HG03045 (cell line): ENCODE measurements around the gene C2orf76.
"Not testable (repeated sequence)": the region's sequence is repeated elsewhere in the genome, so short reads cannot be mapped to it uniquely, and the experiment has no call there.

ENCODE experiments used
- ATAC-seq: cut with Tn5 transposase; IDR thresholded peaks from one replicate; pipeline ENCODE4 v1.9.1; 2021; ENCODE audit warnings: mild to moderate bottlenecking, moderate library complexity; ENCODE audit not compliant: unreplicated experiment

C2orf76 gene

DNA sequence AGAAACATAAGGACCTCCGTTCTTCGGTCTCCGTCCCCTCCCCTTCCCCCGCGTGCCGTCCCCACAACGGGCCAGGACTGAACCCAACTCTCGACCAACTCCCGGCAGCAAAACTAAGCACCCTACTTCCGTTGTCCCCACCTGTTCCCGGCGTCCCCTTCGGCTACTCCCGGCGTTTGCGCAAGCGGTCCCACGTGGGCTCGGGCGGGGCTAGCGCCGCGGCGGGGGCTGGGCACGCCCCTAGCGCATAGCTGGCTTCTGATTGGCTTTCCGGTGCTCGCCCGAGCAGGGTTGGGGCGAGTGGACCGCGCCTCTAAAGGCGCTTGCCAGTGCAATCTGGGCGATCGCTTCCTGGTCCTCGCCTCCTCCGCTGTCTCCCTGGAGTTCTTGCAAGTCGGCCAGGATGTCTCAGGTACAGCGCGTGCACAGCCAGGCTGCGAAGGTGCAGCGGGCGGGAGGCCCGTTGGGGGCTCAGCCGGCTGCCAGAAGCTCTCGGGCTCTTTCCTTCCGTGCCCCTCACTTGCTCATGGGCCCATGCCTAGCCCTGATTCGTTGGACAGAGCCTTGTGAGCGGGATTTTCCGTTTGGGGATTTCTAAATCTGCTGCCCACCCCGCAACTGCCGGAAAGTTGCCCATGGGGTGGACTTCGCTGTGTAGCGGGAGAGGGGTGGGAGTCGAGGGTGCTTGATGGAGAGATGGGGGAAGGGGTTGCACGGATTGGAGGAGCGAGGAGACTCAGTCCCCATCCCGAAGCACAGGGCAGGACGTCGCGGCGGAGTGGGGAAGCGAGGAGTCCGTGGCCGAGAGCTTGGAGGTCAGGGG is at the start of gene C2orf76, which contains the start of gene DBI:
Gene C2orf76 (minus strand): TSS at position 186 of the 823 bp plus-strand sequence. CDS start 26,875 bp downstream, outside the sequence.
Gene DBI (plus strand): TSS at position 329 of the 823 bp plus-strand sequence. CDS start 75 bp downstream, at position 404.
- peak; percentile 98 for ATAC-seq

DNA sequence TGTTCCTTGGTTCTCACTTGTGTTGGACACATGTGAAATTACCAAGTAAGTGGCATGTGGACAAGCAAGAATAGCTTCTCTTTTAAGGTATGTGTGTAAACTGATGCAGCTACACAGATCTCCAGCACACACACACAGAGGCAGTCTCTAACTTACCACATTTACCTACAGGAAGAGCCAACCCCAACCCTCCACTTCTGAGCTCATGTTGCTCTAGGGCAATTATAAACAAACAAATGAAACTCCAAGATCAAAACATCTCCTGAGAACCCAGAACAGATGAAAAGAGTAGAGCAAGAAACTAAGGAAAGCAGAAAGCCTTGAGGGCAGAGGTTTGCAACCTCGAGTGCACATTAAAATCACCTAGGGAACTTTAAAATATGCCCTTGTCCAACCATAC is 49.0 kb upstream of the C2orf76 start:
- no peak for ATAC-seq

DNA sequence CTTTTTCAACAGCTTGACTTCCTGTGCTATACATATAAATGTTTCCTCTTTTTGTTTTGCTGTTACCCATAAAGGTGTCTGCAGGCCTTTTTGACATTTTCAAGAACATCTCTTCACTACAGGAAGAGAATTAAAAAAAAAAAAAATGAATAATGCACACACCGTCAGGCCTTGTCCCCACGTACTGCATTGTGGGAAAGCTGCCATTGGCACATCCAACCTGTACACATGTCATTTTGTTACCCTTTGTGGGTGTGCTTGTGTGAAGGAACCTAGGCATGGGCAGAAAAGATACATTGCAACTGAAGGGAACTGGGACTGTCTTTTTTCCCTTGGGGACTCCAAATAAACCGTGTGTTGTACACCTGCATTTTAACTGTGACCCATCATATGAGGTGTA is 48.3 kb upstream of the C2orf76 start:
- ATAC-seq = no peak

DNA sequence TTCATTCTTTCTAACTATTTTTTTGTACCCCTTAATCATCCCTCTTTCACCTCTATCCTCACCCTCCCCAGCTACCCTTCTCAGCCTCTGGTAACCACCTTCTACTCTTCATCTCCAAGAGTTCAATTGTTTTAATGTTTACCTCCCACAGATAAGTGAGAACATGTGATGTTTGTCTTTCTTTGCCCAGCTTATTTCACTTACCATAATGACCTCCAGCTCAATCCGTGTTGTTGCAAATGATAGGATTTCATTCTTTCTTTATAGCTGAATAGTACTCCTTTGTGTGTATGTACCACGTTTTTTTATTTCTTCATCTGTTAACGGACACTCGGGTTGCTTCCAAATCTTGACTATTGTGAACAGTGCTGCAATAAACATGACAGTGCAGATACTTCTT is 42.9 kb upstream of the C2orf76 start:
- no peak for ATAC-seq

DNA sequence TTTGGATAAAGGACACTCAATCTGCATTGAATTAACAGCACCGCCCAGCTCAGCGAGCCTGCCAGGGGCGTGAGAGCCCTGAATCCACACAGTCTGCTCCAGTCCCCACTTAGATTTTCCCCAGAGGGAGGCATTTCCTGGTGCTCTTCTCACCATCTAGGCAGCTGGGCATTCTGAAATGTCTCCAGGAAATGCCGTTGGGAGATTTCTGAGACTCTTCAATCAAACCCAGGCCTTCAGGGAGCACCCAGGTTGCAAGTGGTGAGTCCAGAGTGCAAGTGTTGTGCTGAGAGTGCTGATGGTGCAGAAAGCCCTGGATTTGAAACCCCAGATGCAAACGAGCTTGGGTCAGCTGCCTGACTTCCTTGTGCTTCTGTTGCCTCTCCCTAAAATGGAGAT is 41.6 kb upstream of the C2orf76 start:
- no peak for ATAC-seq

DNA sequence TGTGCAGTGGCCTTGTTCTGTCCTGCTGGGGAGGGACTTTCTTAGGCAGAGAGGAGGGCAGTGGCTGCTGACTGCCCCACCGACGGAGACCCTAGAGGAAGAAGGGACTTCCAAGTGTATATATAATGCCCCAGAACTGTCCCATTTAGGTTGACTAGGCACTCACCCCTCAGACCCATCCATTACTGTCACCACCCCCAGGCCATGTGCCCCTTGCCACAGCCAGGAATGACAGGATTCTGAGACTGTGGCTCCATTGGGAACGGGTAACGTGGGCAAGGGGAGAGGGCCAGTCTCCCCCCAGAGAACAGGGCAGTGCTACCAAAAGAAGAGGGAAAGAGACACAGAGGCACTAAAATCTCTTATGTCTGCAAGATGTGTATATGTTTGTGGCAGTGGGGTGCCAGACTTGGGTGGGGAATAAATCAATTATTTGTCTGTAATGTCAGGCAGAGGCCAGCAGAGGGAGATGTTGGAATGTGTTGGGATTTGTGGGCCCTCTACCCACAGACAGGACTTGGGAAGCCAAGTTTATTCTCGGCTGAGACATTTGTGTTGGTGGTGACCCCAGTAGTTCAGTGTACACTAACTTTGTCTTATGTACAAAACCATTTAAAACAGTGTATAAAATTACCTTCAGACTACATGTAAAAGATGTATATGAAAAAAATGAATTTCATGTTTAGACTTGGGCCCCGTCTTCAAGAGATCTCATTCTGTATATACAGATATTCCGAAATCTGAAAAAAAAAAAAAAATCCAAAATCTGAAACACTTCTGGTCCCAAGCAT is 41.0 kb upstream of the C2orf76 start:
- no peak for ATAC-seq

DNA sequence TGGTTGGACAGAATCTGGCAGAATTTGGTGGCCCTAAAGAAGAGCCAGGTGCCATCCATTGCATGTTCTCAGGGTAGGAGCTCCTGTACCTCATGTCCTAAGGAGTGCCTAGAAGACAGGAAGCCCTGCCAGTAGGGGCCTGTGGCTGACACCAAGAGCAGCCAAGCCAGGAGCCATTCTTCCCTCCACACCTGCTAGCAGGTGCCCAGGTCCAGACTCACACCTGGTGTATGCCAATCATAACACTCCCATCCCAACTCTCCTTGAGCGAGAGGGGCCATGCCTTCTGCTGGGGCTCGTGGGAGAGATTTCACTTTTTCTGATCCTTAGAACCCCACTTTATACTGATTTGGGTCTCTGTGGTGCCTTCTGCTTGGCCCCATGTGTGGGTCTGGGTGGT is 38.5 kb upstream of the C2orf76 start:
- no peak for ATAC-seq

DNA sequence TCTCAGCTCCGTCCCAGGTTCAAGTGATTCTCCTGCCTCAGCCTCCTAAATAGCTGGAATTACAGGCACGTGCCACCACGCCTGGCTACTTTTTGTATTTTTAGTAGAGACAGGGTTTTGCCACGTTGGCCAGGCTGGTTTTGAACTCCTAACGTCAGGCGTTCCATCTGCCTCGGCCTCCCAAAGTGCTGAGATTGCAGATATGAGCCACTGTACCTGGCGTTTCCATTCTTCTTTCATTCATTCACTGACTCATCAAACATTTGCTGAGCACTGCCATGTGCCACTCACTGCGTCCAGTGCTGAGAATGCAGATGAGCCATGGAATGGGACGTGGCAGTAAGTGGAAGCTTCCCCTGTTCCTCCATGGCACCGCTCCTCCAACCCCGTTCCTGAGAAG is 37.0 kb upstream of the C2orf76 start:
- not testable (repeated sequence) for ATAC-seq

DNA sequence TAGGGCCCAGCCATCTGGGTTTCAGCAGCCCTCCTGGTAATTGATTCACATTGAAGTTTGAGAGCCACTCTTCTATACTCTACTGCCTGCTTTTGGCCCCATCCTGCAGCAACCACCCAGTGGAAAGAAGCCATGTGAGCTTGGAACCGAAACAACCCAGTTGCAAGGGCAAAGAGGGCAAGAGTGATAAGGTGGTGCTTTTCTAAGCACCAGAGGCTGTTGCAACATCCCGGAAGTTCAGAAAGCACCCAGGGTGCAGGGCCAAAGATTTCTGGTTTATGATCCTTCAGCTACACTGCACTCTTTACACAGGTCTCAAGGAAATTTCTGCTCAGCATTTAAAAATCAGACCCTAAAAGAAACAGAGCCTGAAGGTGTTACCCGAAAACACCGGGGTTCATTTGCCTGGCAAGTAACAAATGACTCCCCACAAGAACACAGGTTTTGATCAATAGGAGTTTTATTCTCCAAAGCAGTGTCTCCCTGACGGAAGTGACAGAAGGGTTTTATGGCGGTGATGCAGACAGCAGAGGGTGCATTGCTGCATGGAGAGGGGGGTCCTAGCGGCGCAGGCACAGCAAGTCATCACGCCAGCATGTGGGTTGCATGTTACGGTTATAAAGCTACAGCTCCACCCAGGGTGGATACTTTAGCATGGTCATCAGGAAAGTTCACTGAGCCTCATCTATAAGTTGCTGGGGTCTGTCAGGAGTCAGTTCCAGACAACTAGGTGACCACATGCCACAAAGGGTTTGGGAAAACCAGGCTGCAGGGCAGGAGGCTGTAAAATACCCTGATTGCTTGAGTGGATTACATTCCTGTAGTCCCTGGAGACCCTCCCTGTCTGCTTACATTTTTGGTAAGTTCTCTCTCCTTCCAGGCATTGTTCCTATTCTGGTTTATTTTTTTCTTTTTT is 36.3 kb upstream of the C2orf76 start:
- no peak for ATAC-seq

DNA sequence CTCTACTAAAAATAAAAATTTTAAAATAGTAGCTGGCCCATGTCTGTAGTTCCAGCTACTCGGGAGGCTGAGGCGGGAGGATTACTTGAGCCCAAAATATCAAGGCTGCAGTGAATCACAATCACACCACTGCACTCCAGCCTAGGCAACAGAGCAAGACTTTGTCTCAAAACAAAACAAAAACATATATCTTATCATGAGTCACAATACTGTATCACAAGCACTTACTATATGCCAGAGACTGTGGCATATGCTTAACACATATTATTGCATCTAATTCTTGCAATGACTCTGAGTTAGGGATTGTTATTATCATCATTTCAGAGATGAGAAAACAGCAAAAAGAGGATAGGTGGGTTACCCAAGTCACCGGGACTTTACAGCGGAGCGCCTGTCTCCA is 35.5 kb upstream of the C2orf76 start:
- no peak for ATAC-seq

DNA sequence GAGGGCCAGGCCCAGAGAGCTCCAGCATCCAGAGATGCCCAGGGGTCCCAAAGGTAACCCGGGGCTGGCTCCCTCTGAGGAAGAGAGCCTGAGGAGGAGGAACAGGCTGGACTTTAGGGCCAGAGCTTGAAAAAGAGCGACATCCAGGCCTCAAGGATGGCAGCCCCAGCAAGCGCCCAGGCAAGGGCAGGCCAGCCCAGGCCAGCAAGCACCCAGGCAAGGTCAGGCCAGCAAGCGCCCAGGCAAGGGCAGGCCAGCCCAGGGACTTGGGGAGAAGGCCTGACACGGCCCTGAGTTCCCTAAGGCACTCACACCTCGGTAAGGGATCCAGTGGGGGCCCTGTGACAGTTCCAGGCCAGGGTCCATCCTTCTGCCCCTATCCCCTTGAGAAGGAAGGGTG is 30.6 kb upstream of the C2orf76 start:
- ATAC-seq = no peak

DNA sequence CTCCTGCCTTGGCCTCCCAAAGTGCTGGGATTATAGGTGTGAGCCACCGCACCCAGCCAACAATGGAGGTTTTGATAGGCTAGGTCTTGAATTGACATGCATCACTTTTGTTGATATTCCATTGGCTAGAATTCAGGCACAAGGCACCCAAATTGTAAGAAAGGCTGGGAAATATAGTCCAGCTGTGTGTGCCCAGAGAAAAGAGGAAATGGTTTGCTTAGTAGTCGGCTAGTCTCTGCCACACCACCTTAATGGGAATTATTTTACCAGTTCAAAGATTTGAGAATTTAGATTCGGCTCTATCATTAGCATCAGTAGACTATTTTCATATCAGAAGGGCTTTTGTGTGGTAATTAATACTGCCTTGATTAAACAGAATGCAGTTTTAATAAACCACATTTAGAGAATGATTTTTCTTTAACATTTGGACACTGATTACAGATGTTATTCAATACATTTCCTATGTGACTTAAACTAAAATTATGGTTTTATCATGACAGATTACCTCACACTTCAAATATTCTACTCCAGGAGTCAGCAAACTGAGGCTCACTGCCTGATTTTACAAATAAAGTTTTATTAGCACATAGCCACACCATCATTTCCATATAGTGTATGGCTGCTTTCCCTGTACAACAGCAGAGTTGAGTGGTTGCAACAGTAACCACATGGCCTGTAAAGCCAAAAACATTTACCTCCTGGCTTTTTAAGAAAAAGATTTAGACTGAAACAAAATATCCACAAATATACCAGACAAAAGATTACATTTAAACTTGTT is 27.5 kb upstream of the C2orf76 start:
- ATAC-seq = no peak

DNA sequence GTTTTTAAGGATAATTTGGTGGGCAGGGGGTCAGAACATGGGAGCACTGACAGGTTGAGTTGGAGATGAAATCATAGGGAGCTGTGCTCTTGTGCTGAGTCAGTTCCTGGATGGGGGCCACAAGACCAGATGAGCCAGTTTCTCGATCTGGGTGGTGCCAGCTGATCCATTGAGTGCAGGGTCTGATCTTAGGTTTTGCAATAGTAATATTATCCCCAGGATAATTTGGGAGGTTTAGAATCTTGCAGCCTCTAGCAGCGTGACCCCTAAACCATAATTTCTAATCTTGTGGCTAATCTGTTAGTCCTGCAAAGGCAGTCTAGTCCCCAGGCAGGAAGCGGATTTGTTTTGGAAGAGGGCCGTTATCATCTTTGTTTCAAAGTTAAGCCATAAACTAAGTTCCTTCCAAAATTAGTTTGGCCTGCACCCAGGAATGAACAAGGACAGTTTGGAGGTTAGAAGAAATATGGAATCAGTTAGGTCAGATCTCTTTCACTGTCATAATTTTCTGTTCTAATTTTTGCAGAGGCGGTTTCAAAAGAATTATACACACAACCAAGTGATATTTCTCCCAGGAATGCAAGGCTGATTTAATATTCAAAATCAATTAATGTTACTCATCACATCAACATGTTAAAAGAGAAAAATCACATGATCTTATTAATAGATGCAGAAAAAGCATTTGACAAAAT is 23.1 kb upstream of the C2orf76 start:
- ATAC-seq = no peak

DNA sequence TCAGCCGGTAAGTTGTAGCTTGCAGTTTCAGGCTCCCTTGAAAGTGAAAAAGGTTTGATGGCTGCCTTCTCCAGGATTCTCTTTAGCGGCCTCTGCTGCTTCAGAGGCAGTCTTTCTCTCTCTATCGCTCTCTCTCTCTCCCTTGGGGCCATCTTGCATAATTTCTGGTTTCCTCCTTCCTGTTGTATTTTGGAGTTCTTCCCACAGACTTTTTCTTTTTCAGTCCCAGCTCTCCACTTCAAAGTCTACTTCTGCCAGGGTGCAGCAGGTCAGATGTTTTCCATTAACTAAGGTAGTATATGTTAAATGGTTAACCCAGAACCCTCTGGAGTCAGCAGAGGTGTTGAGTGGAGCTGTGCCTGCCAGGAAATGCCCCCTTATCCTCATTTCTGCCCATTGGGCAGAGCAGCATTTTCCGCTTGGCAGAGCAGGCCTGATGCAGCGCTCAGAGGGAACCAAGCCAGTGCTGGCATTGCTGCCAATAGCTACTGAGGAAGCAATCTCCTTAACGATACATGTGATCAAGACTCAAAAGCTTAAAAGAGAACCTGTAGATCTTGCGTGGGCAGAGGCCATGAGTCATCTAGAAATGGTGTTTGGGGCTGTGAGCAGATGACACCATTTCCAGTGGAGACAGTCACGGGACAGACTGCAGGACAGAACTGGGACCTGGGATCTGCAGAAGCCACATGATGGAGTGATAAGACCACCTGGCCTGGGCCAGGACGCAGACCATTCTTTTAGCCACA is 20.9 kb upstream of the C2orf76 start:
- peak; percentile 78 for ATAC-seq

DNA sequence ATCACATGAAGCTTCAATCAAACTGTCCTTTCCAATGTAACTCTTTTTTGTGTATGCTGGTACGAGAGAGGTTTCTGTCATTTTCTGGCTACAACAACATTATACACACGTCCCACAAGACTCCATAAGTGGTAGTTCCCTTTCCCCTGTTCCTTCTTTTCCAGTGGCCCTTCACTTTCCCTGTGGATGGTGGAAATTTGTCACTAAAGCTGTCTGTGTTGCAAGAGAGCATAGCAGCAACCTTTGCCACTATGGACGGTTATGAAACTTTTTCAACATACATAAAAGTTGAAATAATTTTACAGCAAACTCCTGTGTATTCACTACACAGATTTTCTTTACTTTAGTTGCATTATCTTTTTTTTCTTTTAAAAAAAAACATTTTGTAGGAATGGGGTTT is 18.8 kb upstream of the C2orf76 start:
- ATAC-seq = no peak

DNA sequence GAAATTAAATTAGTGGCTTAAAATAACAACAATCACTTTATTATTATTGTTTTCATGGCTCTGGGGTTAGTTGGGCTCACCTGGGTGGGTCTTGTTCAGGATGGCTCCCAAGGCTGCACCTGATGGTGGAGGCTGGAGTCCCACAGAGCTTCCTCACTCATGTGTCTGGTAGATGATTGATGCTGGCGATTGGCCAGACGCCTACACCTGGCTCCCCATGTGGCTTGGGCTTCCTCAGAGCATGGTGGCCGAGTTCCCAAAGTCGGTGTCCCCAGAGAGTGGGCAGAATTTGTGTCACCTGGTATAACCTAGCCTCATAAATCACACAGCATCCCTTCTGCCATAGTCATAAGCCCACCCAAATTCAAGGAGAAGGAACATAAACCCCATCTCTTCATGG is 18.3 kb upstream of the C2orf76 start:
- ATAC-seq = no peak

DNA sequence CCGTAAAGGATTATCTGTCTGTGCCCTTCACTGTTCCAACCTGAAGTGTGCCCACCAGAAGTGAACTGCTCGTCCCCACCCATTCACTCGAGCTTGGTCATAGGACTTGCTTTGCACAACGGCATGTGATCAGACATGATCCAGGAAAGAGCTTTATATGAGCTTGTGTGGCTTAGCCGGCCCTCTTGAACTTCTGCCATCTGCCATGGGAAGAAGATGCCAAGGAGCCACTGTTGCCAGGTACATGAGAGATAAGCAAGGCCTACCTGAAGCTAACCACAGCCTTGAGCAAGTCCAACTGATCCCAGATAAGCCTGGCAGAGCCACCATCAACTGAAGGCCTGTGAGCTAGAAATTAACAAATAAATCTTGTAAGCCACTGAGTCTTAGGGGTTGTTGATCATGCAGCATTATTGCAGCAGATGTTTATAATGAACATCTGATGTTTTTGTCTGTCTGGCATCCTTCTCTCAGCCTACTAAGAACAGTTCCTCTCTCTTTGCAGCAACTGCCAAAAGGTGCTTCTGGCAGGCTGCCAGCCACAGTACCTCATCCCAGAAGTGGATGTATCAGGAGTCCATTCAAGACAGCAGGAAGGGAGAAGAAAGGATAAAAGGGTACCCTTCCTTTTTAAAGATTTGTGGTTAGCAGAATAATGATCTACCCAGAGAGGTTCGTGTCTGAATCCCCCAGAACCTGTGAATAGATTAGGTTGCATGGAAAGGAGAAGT is 16.9 kb upstream of the C2orf76 start:
- ATAC-seq = no peak

DNA sequence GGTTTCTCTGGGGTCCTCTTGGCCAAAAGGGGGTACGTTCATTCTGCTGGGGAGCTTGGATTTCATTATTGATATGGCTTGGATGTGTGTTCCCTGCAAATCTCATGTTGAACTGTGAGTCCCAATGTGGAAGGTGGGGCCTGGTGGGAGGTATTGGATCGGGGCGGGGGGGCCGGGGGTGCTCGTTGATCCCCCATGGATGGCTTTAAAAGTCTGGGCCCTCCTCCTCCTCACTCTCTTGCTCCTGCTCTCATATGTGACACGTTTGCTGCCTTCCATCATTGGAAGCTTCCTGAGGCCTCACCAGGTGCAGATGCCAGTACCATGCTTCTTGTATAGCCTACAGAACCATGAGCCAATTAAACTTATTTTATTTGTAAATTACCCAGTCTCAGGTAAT is 11.9 kb upstream of the C2orf76 start:
- ATAC-seq = no peak
